HepG2 (cell line): ENCODE results near the gene ATP1A1.

Experiments
- ARNTL ChIP-seq: sonication (generic); formaldehyde crosslinking; IDR thresholded peaks from 2 replicates; pipeline ENCODE4 v1.4.0; 2020; ENCODE audit warnings: mild to moderate bottlenecking, missing genetic modification reagents
- CTCF ChIP-seq: sonication (generic); formaldehyde crosslinking; IDR thresholded peaks from 2 replicates; pipeline ENCODE4 v1.5.0; 2020; ENCODE audit warnings: mild to moderate bottlenecking, missing genetic modification reagents, moderate library complexity
- HDAC6 ChIP-seq: fragments of 200-600 bp; sonication (generic); IDR thresholded peaks from 2 replicates; pipeline ENCODE4 v1.7.0; 2017; ENCODE audit warnings: mild to moderate bottlenecking, antibody characterized with exemption, low read length, low read depth
- POLR2A ChIP-seq, 2 experiments: IDR thresholded peaks; 2 replicates each; pipeline ENCODE4 v1.6.1; 2011; ENCODE audit warnings: low read depth in 2 of 2, low read length in 2 of 2, mild to moderate bottlenecking in 1 of 2, moderate library complexity in 1 of 2; ENCODE audit not compliant: insufficient read depth in 1 of 2
- RFX5 ChIP-seq: IDR thresholded peaks from 2 replicates; pipeline ENCODE4 v1.6.1; 2011; ENCODE audit warnings: low read depth, low read length, improper control_type of control experiment
- ZNF20 ChIP-seq: sonication (generic); formaldehyde crosslinking; IDR thresholded peaks from 2 replicates; pipeline ENCODE4 v1.4.0; 2020; ENCODE audit warnings: mild to moderate bottlenecking, moderate library complexity, missing genetic modification reagents
- ZNF496 ChIP-seq: sonication (generic); formaldehyde crosslinking; IDR thresholded peaks from 2 replicates; pipeline ENCODE4 v1.8.1; 2023; ENCODE audit warnings: mild to moderate bottlenecking, moderate library complexity, missing genetic modification reagents; ENCODE audit not compliant: insufficient replicate concordance
- ZNF816 ChIP-seq: sonication (generic); formaldehyde crosslinking; IDR thresholded peaks from 2 replicates; pipeline ENCODE4 v1.8.0; 2022; ENCODE audit warnings: missing genetic modification reagents, mild to moderate bottlenecking, borderline replicate concordance
- ZNF850 ChIP-seq: sonication (generic); formaldehyde crosslinking; conservative IDR thresholded peaks from 2 replicates; pipeline ENCODE4 v1.9.0; 2021; ENCODE audit warnings: mild to moderate bottlenecking, missing genetic modification reagents
- TF ChIP-seq, protein P1 (sequence below), 2 experiments: sonication (generic) in 1 of 2; formaldehyde crosslinking in 1 of 2; IDR thresholded peaks; 2 replicates each; pipeline versions ENCODE4 v1.4.0 to v1.6.1; 2018 to 2020; ENCODE audit warnings: missing genetic modification reagents in 2 of 2, borderline replicate concordance in 1 of 2, low read depth in 1 of 2, mild to moderate bottlenecking in 1 of 2, missing biosample characterization in 1 of 2

GRCh38 chr1:116361648-116362047, 11.4 kb upstream of the ATP1A1 start:
- TF ChIP-seq, protein P1, sequence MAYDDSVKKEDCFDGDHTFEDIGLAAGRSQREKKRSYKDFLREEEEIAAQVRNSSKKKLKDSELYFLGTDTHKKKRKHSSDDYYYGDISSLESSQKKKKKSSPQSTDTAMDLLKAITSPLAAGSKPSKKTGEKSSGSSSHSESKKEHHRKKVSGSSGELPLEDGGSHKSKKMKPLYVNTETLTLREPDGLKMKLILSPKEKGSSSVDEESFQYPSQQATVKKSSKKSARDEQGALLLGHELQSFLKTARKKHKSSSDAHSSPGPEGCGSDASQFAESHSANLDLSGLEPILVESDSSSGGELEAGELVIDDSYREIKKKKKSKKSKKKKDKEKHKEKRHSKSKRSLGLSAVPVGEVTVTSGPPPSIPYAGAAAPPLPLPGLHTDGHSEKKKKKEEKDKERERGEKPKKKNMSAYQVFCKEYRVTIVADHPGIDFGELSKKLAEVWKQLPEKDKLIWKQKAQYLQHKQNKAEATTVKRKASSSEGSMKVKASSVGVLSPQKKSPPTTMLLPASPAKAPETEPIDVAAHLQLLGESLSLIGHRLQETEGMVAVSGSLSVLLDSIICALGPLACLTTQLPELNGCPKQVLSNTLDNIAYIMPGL (CRISPR knock-in tag; IDR thresholded peaks at IDR 0.05; ENCODE audit: borderline replicate concordance in 1 of 2, low read depth in 1 of 2), result no peak
- TF ChIP-seq RFX5 (no peak), ZNF496 (CRISPR knock-in tag) (no peak), CTCF (no peak), ZNF20 (no peak), HDAC6 (no peak), ZNF850 (CRISPR knock-in tag) (no peak), POLR2A (IDR thresholded peaks at IDR 0.05; ENCODE audit: insufficient read depth in 1 of 2, low read depth in 2 of 2, low read length in 2 of 2) (no peak), ARNTL (CRISPR knock-in tag) (no peak), ZNF816 (no peak)
